Esophagus muscularis mucosa (tissue), 4 donors: ENCODE data around the gene TMEM94. TPM values are rescaled to one million over a fixed set of nuclear protein-coding genes. Genes with fewer than 3 reads are reported as not detected.

Experiments
- DNase-seq: peaks from one replicate; pipeline ENCODE4 v3.0.0-alpha.2; 2017; ENCODE audit errors: extremely low spot score
- H3K27ac ChIP-seq, 4 donors: fragments of 200-600 bp; sonication (generic); replicated peaks in 1 of 4; 1 replicate in 3 of 4; 2 replicates in 1 of 4; pipeline ENCODE4 v1.5.1; 2016 to 2019; ENCODE audit warnings: mild to moderate bottlenecking in 1 of 4
- H3K27me3 ChIP-seq, 4 donors: fragments of 200-600 bp; sonication (generic); one replicate each; pipeline versions ENCODE4 v1.5.1 to v1.6.0; 2016 to 2019
- H3K36me3 ChIP-seq, 4 donors: fragments of 200-600 bp; sonication (generic); one replicate each; pipeline ENCODE4 v1.5.1; 2016 to 2019
- H3K4me1 ChIP-seq, 4 donors: fragments of 200-600 bp; sonication (generic); one replicate each; pipeline ENCODE4 v1.5.1; 2016 to 2019
- H3K4me3 ChIP-seq, 4 donors: fragments of 200-600 bp; sonication (generic); 1 replicate in 2 of 4; 2 replicates in 2 of 4; pipeline ENCODE4 v1.5.1; 2016 to 2019; ENCODE audit warnings: mild to moderate bottlenecking in 4 of 4, moderate library complexity in 1 of 4
- H3K9me3 ChIP-seq, 4 donors: fragments of 200-600 bp; sonication (generic); 1 replicate in 3 of 4; 2 replicates in 1 of 4; pipeline ENCODE4 v1.5.1; 2016 to 2019
- CTCF ChIP-seq, 3 experiments: fragments of 200-600 bp in 2 of 3; fragments of 450-650 bp in 1 of 3; sonication (generic) in 2 of 3; IDR thresholded peaks; one replicate each; pipeline ENCODE4 v1.5.1; 2017 to 2019; ENCODE audit warnings: antibody characterized with exemption in 3 of 3, mild to moderate bottlenecking in 2 of 3, moderate library complexity in 1 of 3
- EP300 ChIP-seq: sonication (generic); formaldehyde crosslinking; IDR thresholded peaks from one replicate; pipeline ENCODE4 v1.6.1; 2017; ENCODE audit warnings: antibody characterized with exemption
- POLR2A ChIP-seq: fragments of 450-650 bp; IDR thresholded peaks from one replicate; pipeline ENCODE4 v1.6.1; 2017; ENCODE audit warnings: antibody characterized with exemption, moderate library complexity, mild to moderate bottlenecking, low read depth
- POLR2AphosphoS5 ChIP-seq, 2 donors: sonication (generic); formaldehyde crosslinking; IDR thresholded peaks; one replicate each; pipeline ENCODE4 v1.6.1; 2017; ENCODE audit warnings: antibody characterized with exemption in 2 of 2
- WGBS: methylation state at CpG from one replicate; pipeline ENCODE4 v1.1.5; 2018; 5-methylcytosine and 5-hydroxymethylcytosine counted together
- intact Hi-C: fragments of 100-400 bp; cut with DNase I; formaldehyde crosslinking; loops from one replicate; pipeline ENCODE4 v1.15.1; 2023
- total RNA-seq, 4 donors: library from RNA; depleted of rRNA; stranded (reverse); fragments of >200 nt; gene quantifications; one replicate each; pipeline versions ENCODE4 v1.1.0 to v1.2.1, GENCODE V29; 2016

Gene TMEM94
- total RNA-seq, 4 donors from 2014 or later = 35.3 to 71.4 (median 46.3) TPM

DNA sequence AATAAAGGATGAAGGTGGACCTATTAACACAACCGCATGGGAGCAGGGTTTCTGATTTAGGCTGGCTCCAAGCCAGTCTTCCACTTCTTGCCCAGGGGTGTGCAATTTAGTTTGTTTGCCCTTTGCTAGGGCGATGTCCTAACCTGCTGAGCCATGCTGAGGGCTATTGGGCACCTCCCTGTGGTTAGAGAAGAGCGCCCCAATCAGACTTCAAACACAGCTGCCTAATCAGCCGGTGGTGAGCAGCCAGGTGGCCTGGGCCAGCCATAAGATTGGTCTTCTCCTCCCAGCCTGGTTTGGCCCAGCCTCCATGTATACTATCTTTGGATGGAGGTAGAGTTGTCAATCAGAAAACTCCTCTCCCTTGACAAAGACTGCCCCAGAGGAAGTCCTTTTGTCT is 15.7 kb downstream of the TMEM94 start:
- peaks cover 0 to 24% (median 22%) of the 10 kb centered on the region in 4 donors for H3K36me3 ChIP-seq
- 73% methylated on average over 4 of the region's 4 CpGs for WGBS
- no peaks in the 10 kb centered on the region for H3K9me3 ChIP-seq
- no peak for TF ChIP-seq POLR2A
- no peak for TF ChIP-seq EP300
- TF ChIP-seq CTCF (IDR thresholded peaks at IDR 0.05) = no peak
- no peak for TF ChIP-seq POLR2AphosphoS5 (IDR thresholded peaks at IDR 0.05)
- no peak for DNase-seq
- no peak overlapping the region for H3K27ac ChIP-seq
- H3K27me3 ChIP-seq = no peaks in the 10 kb centered on the region
- H3K4me3 ChIP-seq = no peak overlapping the region
- peaks cover 35 to 52% (median 48%) of the 10 kb centered on the region in 4 donors for H3K4me1 ChIP-seq
- intact Hi-C loops = no loop called here

DNA sequence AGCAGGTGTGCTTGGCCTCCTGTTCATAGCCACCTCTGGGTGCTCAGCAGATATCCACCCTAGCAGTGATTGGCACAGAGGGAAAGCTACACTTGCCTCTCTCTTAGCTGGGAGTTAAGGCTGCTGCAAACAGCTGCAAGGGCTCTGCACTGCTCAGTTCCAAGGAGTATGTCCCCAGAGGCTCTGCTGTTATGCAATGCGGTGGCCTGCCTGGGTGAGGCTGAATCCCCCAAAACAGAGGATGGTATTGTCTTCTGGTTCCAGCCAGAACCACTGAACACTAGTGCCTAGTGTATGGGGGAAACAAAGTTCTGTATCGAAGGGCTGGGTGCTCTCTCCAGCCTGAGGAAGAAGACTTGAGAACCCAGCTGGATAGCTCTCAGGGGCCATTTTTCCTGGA is 16.8 kb downstream of the TMEM94 start:
- Histone ChIP-seq H3K4me1 (peaks cover 39 to 52% (median 49%) of the 10 kb centered on the region in 4 donors), H3K4me3 (no peak overlapping the region), H3K27me3 (no peaks in the 10 kb centered on the region), H3K9me3 (no peaks in the 10 kb centered on the region), H3K36me3 (peaks cover 0 to 24% (median 22%) of the 10 kb centered on the region in 4 donors), H3K27ac (peak overlapping the region in 3 of 4 donors; percentile 1 to 31 (median 5))
- WGBS = 100% methylated on average over 1 of the region's 2 CpGs
- TF ChIP-seq EP300 (no peak), CTCF (IDR thresholded peaks at IDR 0.05) (no peak), POLR2A (no peak), POLR2AphosphoS5 (IDR thresholded peaks at IDR 0.05) (no peak)
- intact Hi-C loops = no loop called here
- DNase-seq = no peak

DNA sequence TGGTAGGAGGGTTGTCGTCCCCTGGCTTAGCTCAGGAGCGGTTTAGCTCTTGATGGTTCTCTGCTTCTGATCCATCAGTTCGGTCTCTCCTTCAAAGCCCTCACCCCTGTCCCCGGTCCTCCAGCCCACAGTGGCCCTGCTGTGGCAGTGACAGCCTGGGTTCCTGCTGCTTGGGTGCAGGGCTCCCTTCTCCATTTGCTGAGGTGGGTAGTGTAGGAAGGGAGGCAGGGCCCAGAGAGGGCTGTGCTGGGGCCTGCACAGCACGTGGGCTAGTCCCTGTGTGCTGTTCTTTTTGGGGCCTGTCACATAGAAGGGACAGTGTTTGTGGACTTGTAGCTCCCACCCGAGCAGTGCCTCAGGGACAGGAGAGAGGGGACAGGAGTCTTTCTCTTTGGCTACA is 18.3 kb downstream of the TMEM94 start:
- intact Hi-C loops = no loop called here

DNA sequence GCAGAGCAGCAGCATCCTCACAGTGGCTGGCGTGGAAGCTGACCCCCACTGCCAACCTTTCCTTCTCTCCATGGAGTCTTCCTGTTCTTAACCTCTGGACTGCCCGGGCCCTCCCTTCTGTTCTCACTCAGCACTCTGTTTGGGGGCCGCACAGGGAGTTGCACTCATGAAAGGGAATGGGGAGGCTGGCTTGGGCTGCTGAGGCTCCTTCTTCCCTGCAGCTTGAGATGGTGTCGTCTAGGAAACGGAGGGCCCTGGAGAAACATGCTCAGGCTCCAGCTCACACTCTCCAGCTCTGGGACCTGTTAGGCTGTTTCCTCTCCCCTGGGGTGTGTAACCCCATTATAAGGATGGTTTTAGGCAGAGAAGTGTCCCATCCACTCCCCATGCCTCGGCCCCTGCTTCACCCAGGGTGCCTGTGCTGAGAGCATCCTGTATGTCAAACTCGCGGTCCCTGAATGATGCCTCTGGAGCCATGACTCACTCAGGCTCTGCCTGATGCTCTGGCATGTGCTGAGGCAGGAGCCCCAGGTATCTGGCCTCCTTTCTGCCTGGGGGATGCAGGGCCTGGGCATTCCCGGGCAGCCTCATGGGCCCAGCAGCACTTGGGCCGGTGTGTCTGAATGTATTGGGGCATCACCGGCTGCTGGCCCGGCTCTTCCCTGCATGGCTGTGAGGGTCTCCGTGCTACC is 18.9 kb downstream of the TMEM94 start:
- Histone ChIP-seq H3K4me3 (no peak overlapping the region), H3K4me1 (peaks cover 32 to 62% (median 50%) of the 10 kb centered on the region in 4 donors), H3K27me3 (no peaks in the 10 kb centered on the region), H3K36me3 (peaks cover 0 to 24% (median 22%) of the 10 kb centered on the region in 4 donors), H3K9me3 (no peaks in the 10 kb centered on the region), H3K27ac (peak overlapping the region; percentile 61 to 78 (median 72))
- WGBS = 62% methylated on average over 10 of the region's 13 CpGs
- TF ChIP-seq CTCF (IDR thresholded peaks at IDR 0.05) (no peak), POLR2A (no peak), POLR2AphosphoS5 (IDR thresholded peaks at IDR 0.05) (no peak), EP300 (no peak)
- intact Hi-C loops = no loop called here
- DNase-seq = no peak

More for the DNA sequence above, 18.3 kb downstream of the TMEM94 start:
- Histone ChIP-seq H3K4me3 (no peak overlapping the region), H3K27ac (peak overlapping the region; percentile 61 to 78 (median 72)), H3K36me3 (peaks cover 0 to 24% (median 22%) of the 10 kb centered on the region in 4 donors), H3K4me1 (peaks cover 32 to 56% (median 46%) of the 10 kb centered on the region in 4 donors), H3K27me3 (no peaks in the 10 kb centered on the region), H3K9me3 (no peaks in the 10 kb centered on the region)
- TF ChIP-seq CTCF (IDR thresholded peaks at IDR 0.05) (no peak), POLR2AphosphoS5 (IDR thresholded peaks at IDR 0.05) (no peak), POLR2A (no peak), EP300 (no peak)
- DNase-seq = no peak
- 76% methylated on average over 6 of the region's 6 CpGs for WGBS
